GM19238 (cell line): ENCODE measurements around the gene RYR2.
"Not testable (repeated sequence)": the region's sequence is repeated elsewhere in the genome, so short reads cannot be mapped to it uniquely, and the experiment has no call there.

Source experiments
- DNase-seq: peaks from one replicate; pipeline ENCODE4 v3.0.0; 2011; ENCODE audit warnings: low spot score; ENCODE audit not compliant: insufficient read length

Gene RYR2

DNA sequence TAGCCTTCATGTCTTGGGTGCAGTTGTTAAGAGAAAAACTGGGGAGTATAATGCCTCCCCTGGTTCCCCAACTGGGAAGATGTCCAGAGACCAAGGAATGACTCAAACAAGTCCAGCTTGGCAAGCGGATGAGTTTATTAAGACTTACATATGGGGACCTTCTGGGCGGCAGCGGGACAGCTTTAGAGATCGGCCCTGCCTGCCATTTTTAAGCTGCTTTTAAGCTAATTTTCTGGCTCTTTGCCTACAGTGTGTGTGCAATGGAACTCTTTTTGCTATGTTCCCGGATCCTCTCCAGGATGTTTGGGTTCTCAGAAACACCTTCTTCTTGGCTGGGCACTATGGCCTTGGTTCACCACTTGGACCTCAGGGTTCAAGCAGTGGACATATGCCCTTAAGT, 99.5 kb downstream of the RYR2 start:
- no peak for DNase-seq

DNA sequence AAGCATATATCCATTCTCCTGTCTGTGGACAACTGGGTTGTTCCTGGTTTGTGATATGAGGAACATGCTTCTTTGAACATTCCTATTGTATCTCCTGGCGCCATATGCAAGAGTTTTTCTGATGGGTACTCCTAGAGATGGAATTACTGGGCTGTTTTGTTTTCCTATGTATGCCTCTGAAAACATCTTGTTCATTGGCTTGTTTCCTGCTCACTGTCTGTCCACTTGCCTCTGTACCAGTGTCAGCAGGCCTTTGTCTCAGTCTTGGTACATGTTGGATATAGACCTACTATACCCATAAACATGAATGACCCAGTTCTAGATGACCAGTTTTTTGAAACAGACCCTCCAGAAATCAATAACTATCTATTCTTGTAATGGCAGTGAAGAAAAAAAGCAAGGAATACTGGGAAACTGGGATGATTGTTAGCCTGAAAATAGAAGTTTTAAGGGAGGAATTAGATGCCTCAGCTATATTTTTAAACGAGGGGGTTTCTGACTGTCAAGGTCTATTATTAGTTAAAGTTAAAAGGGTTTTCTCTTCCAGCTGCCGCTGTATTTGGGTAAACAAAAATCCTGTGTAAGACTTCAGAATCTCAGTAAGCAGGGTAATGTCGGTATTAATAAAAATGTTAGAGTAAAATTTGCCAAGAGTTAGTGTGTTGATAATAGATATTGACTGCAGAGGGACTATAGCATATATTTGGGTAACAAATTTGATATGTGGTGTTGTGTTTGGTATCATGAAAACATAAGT, 103.6 kb downstream of the RYR2 start:
- DNase-seq = no peak

DNA sequence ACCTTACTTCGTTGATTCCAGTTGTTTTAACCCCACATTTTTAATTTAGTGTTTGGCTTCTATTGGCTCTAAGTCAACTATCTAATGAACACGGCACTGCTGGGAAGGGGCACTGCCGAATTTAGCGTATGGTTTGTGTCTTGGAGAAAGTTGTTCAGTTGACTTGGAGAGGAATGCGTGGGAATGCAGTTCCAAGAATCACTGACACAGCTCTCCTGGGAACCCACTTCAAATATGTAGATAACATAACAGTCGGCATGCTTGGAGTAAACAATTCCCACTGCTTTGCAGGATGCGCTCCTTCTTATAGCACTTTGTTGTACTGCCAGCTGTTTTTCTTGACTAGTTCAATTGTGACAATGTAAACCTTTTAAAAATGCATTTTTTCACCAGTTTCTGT, 104.3 kb downstream of the RYR2 start:
- DNase-seq = no peak

DNA sequence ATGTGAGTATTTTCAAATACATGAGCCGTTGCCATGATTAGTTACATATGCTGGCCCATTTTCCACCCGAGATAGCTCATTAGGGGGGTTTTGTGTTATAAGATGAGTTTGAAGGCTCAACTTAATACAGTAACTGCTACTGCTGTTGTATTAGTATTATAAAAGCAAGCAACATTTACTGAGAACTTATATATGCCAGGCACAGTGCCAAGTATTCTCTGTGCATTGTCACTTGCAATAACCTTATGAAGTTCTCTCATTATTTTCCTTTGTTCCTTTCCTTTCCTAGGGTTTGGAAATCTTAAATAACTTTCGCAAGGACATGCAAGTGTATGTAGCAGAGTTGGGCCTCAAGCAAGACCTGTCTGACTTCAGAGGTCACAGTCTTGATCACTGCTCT, 107.9 kb downstream of the RYR2 start:
- no peak for DNase-seq

DNA sequence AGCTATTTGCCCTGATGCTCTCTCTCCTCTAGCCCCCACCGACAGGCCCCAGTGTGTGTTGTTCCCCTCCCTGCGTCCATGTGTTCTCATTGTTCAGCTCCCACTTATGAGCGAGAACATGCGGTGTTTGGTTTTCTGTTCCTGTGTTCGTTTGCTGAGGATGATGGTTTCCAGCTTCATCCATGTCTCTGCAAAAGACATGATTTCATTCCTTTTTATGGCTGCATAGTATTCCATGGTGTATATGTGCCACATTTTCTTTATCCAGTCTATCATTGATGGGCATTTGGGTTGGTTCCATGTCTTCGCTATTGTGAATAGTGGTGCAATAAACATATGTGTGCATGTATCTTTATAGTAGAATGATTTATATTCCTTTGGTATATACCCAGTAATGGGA, 110.0 kb downstream of the RYR2 start:
- not testable (repeated sequence) for DNase-seq

DNA sequence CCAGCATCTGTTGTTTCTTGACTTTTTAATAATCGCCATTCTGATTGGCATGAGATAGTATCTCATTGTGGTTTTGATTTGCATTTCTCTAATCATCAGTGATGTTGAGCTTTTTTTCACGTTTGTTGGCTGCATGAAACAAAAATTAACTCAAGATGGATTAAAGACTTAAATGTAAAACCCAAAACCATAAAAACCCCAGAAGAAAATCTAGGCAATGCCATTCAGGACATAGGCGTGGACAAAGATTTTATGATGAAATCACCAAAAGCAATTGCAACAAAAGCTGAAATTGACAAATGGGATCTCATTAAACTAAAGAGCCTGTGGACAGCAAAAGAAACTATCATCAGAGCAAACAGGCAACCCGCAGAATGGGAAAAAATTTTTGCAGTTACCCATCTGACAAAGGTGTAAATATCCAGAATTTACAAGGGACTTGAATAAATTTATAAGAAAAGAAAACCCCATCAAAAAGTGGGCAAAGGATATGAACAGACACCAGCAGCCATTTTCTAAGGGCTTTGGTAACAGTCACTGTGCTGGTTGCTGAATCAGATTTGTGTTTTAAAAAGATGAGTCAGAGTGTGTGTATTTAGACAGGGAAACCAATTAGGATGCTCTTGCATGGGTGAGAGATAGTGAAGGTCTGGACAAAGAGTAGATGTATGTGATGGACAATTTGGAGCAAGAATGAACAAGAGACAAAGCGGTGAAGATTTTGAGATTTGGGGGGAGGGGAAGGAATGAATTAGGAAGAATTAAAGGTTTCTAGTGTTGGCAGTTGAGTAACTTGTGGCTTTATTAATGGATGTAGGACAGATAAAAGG, 110.7 kb downstream of the RYR2 start:
- DNase-seq = no peak

DNA sequence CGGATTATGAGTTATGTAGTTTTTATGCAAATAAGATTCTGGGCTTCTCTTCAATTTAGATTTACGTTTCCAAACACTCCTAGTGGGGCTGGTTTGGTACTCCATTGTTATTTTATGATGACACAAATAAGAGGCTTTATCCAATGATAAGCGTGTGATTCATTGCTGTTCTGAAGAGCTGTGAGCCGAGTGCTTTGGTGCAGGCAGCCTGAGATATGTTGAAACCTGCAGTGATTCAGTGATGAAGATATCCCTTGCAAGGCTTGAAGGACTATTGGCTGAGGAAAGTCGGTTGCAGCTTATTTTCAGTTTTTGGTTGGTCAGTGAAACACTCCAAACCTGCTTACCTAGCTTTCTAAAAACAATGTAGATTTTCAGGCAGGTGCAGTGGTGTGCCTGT, 112.2 kb downstream of the RYR2 start:
- no peak for DNase-seq

DNA sequence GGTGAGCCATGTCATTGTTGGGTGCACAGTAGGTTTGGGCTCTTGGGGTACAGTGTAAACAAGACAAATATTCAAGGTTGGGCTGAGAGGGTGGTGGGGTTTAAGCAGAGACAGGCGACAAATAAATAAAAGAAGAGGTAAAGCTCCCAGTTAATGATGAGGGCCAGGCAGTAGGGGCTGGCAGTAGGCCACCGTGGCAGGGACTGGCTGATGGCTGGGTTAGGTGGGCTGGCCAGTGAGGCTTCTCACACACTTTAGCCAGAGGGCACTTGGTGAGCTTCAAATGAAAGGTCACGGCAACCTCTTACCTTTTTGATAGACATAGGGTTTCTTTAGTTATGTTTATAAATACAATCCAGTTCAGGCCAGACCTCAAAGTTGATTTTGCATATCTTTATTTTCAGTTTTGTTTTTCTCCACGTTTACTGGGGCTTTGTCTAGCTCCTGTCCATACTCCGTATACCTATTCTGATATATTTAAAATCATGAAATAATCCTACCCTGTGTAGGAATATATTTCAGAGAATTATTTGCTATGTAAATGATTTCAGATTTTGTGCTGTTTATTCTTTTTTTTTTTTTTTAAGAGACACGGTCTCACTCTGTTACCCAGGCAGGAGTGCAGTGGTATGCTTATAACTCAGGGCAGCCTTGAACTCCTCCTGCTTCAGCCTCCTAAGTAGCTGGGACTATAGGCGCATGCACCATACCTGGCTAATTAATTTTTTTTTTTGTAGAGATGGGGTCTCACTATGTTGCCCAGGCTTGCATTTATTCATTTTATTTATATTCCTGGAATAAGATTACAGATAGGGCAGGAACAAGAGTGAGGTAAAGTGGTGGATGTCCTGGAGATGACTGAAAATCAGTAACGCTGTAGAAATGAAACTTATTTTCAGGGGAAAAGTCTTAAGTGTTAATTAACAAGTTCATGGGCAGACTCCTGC, 122.7 kb downstream of the RYR2 start:
- DNase-seq = no peak

DNA sequence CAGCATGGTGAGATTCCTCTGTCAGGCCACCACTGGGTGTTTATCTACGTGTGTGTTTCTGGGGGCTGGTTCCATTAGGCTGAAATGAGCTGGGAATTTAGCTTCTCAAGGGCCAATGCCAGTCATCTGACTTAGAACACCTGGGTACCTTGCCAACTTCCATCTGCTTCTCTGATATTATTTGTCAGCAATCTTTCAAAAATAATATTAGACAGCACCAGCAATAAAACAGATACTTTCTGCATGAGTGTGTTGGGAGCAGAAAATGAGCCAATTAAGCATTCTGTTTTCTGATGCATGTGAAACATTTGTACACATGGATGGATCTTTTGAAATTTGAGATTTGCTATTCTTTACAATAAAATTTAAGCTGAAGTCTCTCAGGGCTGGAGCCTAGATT, 124.1 kb downstream of the RYR2 start:
- DNase-seq = no peak

DNA sequence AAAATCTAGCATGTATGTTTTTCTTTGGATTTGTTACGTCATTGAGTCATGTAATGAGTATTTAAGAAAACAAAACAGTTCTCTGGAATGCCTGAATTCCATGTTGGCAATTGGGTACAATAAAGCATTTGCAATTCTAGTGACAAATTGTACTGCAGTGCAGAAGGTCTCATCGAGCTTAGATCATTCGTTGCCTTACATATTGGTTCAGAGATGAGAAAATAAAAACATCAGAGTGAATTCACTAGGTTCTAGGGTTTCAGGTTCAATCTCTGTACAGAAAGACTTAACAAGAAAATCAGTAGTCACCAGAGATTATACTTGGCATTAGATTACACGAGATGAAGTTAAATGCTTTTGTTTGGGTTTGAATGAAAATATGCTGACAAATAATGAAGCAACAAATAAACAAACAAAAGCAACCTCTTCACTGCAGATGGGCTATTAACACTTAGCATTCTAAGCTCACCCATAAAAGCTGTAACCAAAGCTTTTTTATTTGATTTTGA, 124.7 kb downstream of the RYR2 start:
- no peak for DNase-seq

DNA sequence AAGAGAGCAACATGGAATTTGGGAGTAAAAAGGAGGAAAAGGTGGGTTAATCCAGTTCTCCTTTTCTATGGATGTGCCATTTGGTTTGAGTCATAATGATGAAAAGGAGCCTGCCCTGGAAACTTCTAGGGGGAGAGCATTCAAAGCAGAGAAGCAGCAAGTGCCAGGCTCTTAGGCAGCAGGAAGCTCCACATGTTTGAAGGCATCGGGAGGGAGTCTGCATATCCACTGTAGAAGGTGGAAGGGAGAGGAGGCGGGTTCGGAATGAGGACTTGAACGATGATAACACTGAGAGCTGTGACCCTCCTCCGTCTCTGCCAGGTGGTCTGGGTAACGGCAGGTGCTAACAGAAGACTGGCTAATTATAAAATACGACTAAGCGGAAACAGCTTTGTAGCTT, 128.2 kb downstream of the RYR2 start:
- no peak for DNase-seq

DNA sequence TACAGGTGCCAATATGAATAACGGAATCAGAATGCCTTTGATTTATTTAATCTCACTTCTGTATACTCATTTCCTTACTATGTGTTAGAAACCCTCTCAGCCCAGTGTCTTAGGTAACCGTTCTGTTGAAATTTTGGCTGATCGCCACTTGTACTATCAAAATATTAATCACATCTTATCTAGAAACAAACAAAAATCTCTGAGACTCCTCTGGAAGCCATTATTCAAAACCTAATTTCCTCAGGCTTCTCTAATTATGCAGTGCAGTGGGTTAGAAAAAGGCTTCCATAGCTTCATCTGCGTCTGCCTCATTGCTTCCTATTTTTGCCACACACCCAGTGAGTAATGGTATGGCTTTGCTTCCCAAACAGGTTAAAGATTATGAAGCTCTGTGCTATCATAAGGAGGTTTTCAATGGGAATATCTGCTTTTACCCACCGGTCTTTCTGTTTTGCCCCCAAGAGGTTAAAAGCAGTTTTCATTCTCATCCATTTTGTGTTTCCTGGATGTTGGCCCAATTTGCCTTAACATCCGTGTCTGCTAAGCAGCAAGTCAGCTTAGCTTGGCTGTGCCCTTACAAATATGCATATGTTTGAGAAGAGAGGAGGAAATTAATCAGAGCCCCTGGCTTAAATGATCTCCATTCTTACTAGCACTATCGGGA, 129.6 kb downstream of the RYR2 start:
- DNase-seq = no peak

DNA sequence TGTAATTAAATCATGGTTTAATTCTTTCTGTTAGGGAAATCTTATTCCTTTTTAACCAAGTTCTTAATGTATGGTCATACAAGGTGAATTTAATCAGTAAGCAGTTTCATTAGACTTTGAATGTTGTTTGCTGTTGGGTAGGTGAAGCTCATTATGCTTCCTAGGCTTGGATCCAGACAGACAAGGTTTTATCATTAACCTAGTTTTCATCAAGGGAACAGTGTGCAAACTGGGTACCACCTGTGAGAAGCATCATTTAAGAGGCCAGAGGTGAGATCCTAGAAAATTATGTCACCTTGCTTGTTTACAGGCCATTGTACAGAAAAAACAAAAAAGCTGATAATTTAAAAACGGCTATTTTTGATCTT, 130.1 kb downstream of the RYR2 start:
- DNase-seq = no peak

DNA sequence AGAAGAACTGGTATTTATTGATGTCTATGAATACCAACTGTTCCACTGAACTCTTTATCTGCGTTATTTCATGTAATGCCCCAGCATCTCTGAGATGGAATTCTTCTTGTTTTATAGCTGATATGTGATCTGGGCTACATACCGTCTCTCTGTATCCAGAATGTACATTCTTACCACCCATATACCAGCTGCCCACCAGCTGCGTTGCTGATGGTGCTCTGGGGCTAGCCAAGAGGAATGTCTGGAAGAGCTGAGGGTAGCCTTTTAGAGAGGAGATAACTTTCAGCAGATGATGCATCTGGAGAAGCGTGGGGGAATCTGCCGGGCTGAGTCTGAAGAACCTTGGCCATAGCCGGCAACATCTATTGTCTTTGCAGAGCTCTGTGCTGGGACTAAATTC, 137.5 kb downstream of the RYR2 start:
- DNase-seq = no peak

DNA sequence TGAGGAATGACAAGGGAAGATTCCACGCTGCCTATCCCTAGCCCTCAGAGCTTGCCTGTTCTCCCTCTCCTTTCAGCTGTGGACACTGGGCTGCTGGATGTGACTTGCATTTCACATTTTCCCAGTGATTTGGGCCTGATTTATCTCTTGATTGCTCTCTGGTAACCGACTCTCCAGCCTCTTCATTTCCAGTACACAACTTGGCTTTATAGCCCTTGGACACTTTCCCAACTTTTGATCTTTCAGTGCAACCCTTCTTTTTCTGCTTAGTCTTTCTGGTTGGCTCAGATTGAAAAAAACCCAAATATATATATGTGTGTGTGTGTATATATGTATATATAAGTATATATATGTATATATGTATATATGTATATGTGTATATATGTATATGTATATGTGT, 138.3 kb downstream of the RYR2 start:
- DNase-seq = no peak

DNA sequence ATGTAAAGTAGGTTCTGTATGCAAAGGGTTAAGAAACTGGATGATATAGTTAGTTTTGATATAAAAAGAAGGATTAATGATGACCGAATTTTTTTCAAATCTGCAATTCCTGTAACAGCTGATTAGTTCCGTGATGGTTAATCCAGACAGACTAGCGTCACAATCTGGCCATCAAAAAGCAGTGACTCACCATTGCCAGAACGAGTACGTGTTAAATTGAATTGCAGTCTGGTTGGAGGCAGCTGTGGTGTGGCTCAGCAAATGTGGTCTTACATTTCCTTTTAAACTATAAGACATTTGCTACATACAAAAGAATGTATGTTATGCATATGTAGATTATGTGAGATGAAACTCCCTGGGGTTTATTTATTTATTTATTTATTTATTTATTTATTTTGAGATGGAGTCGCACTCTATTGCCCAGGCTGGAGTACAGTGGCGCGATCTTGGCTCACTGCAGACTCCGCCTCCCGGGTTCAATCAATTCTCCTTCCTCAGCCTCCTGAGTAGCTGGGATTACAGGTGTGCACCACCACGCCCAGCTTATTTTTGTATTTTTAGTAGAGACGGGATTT, 139.8 kb downstream of the RYR2 start:
- no peak for DNase-seq

DNA sequence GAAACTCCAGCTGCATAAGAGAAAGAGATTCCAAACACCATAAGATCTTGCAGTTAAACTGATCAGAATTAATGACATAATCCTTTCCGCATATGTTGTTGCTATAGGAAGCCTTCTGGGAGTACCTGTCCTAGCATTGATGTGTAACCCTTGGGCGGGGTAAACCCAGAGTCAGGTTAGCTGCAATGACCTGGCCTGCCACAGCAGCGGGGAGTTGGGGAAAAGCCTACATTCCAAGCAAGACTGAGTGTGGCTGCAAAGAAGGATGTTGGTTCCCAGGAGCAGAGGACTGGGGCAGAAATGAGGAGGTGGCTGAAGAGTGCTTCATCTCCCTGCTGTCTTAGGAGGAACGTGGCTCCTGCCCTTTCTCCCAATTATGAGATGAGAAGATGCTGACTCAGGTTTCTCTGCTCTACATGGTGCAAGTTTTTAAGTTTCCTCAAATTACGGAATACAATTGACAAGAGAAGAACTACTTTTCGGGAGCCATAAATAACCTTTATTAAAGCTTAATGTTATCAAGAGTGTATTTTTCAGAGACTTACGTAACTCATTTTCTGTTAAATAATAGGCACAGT, 142.1 kb downstream of the RYR2 start:
- DNase-seq = no peak

DNA sequence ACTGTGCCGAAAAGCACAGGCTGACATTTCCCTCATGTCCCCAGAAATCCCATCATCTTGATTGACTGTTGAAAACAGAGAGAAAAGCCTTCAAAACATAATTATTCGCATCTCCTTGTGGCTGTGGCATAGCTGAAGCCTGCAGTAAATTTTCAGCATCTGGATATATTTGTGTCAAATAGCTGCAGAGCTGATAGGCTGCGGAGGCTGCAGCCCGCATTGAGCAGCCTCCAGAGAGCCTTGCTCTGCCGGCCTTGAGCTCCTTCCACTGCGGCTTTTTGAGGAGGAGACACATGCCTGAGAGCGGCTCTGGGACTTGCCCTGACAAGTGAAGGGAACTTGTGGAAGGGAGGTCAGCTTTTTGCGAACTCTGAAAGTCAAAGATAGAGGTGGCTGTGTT, 144.7 kb downstream of the RYR2 start:
- DNase-seq = no peak

DNA sequence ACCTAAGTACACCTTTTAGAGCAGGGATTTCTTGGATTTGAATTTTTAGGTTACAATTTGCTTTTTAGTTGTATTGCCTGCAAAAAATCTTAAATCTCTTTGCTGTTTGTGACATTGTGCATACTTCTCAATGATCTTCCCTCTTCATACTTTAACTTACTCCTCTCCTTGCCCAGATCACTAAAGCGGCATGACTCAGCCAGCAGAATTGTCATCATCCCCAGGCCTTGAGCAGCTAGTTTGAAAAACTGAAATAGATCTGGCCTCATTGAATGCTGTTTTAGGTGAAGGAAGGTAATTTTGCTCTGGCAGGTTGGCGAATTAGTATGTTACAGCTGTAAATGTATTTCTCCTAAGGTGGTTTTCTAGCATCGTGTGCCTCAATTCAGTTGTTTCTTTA, 145.9 kb downstream of the RYR2 start:
- no peak for DNase-seq

DNA sequence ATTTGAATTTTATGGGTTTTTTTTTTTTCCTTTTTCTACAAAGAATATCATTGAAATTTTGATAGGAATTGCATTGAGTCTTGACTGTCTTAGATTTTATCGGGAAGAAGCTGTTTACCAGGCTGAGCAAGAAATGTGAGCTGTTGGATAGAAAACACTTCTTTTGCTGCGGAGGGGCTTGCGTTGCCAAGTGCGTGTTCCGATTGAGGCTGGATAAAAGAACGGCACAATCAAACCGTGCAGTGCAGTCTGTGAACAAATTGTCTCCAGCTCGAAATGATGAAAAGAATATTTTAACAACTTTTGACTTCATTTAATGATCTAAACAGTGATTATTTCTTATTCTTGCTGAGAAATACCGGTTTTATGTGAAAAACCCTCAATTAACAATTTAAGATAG, 149.4 kb downstream of the RYR2 start:
- DNase-seq = no peak
